Measurements from ENCODE around the gene ANK3.

Gene ANK3

GRCh38 chr10:60396766-60397165 is 7.1 kb upstream of the ANK3 start:
- TF ChIP-seq CTCF (IDR thresholded peaks at IDR 0.05), result no peak

DNA sequence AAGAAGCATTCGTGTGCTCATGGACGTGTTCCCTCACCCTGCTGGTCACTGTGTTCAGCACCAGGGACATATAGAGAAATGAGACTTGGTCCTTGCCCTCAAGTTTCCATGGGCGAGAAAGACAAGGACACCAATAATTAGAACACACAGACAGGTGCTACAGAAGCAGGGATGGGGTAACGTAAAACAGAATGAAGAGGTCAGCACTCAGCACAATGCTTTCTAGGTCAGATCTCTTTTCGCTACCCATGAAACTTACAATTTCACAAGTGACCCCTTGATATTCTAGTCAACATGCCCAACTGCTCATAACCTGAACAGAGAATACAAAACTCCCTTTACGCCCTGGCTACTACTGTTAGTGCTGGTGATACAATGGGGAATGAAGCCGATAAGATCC is 6.0 kb upstream of the ANK3 start:
- no peak for TF ChIP-seq CTCF (IDR thresholded peaks at IDR 0.05)

- TF ChIP-seq CTCF (IDR thresholded peaks at IDR 0.05), result no peak
Measured at GRCh38 chr10:60394446-60394845, 4.8 kb upstream of the ANK3 start.

DNA sequence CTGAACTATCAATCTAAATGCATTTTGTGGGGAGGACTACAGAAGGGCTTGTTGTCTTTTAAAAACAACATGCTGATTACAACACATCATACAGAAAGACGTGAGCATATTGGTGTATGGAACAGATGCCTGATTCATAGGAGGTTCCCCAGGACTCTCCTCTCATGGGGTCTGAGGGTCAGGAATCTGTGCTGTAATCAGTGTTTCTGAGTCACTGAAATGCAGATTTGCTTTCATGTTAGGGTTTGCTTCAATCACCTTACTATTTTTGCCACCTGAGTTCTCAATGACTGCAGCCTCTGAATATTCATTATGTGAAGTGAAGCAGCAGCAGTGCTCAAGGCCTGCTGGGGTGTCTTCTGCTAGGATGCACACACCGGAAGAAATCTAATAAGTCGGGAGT is 550 bp upstream of the ANK3 start:
- TF ChIP-seq CTCF (IDR thresholded peaks at IDR 0.05), result no peak

DNA sequence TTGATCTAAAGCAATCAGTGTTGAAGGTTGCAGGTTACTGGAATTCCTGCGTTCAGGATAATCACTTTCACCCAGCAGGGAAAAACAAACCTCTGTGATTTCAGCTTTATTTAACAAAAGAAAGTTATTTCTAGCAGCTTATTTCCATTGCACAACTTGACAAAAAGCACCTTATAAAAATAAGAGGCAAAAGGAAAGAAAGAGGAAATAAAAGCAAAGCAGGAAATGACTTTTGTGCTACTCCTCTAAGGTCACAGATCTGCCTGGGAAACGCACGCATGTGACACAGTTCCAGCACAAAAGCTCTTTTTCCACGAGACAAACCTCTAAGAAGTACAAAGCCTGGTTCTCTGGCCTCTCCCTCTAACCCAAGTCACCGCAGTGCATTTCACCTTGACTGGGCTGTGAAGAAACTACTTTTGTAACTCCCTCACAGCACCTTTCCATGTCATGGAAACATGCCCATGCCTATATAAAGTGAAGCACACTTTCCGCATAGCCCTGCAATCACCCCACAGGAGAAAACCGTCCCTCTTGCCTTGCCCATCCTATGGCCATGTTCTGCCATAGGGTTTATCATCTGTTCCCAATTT is 870 bp downstream of the ANK3 start:
- TF ChIP-seq CTCF (IDR thresholded peaks at IDR 0.05), result no peak

GRCh38 chr10:60388116-60388625 is 1.5 kb downstream of the ANK3 start:
- TF ChIP-seq CTCF (IDR thresholded peaks at IDR 0.05), result no peak

- TF ChIP-seq CTCF (IDR thresholded peaks at IDR 0.05), result no peak
Measured at GRCh38 chr10:60387531-60387930, 2.1 kb downstream of the ANK3 start.

GRCh38 chr10:60385399-60385738 is 4.3 kb downstream of the ANK3 start:
- TF ChIP-seq CTCF (IDR thresholded peaks at IDR 0.05), result no peak

Data from LNCAP (cell line).